Measurements from ENCODE around the gene SH3GL1. TPM values are rescaled to one million over a fixed set of nuclear protein-coding genes. Genes with fewer than 3 reads are reported as not detected.

SH3GL1 gene
- polyA plus RNA-seq, 1 experiment, result 89.4 TPM

- CTCF ChIA-PET, result interaction anchor here (1.0 kb wide), 1 partner anchor 10 kb away, joined by 3 read pairs; no protein-coding TSS in a partner anchor
- H3K36me3 ChIP-seq (ENCODE audit: control insufficient read depth, insufficient read depth, low read length), result peaks cover 7% of the 10 kb centered on the region
- POLR2A ChIA-PET, result no interaction called here
These were observed 36.8 kb upstream of the SH3GL1 start for GRCh38 chr19:4437103-4437502.

GRCh38 chr19:4436231-4436630, 35.9 kb upstream of the SH3GL1 start:
- no peak overlapping the region for H3K4me3 ChIP-seq (ENCODE audit: low read depth, low read length)
- ChIA-PET POLR2A (no interaction called here), CTCF (interaction anchor here (1.1 kb wide), 1 partner anchor 83 kb away, joined by 4 read pairs; no protein-coding TSS in a partner anchor)
- no peak for DNase-seq (ENCODE audit: low read depth)
- H3K27me3 ChIP-seq (ENCODE audit: control insufficient read depth, insufficient read depth, low read length), result no peaks in the 10 kb centered on the region
- H3K36me3 ChIP-seq (ENCODE audit: control insufficient read depth, insufficient read depth, low read length), result peaks cover 11% of the 10 kb centered on the region
- TF ChIP-seq, protein P1, sequence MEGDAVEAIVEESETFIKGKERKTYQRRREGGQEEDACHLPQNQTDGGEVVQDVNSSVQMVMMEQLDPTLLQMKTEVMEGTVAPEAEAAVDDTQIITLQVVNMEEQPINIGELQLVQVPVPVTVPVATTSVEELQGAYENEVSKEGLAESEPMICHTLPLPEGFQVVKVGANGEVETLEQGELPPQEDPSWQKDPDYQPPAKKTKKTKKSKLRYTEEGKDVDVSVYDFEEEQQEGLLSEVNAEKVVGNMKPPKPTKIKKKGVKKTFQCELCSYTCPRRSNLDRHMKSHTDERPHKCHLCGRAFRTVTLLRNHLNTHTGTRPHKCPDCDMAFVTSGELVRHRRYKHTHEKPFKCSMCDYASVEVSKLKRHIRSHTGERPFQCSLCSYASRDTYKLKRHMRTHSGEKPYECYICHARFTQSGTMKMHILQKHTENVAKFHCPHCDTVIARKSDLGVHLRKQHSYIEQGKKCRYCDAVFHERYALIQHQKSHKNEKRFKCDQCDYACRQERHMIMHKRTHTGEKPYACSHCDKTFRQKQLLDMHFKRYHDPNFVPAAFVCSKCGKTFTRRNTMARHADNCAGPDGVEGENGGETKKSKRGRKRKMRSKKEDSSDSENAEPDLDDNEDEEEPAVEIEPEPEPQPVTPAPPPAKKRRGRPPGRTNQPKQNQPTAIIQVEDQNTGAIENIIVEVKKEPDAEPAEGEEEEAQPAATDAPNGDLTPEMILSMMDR (IDR thresholded peaks at IDR 0.05; ENCODE audit: insufficient read depth, low read depth, low read length), result no peak

More at GRCh38 chr19:4437103-4437502, 36.8 kb upstream of the SH3GL1 start:
- no peak for DNase-seq (ENCODE audit: low read depth)
- TF ChIP-seq, protein P1 (IDR thresholded peaks at IDR 0.05; ENCODE audit: insufficient read depth, low read depth, low read length), result no peak
- no peak overlapping the region for H3K4me3 ChIP-seq (ENCODE audit: low read depth, low read length)
- no peaks in the 10 kb centered on the region for H3K27me3 ChIP-seq (ENCODE audit: control insufficient read depth, insufficient read depth, low read length)

DNA sequence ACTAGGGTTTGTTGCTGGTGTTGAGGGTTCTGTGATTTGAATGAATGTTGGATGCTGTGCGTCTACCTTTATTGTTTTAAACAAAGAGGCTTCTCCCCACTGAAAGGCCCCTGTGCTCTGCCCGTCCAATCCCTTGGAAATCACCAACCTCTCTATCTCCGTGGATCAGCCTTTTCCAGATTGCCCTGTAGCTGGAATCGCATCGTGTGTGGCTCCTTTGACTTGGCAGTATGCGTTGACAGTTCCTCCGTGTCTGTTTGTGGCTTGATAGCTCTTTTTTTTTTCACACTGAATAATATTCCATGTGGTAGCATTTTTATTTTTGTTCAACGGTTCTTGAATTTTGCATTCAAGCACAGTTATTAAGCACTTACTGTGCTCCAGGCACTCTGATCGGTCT, 34.0 kb upstream of the SH3GL1 start:
- CTCF ChIA-PET, result interaction anchor here (0.6 to 1.0 kb wide), 2 partner anchors 17 to 359 kb away, joined by 3 read pairs; no protein-coding TSS in a partner anchor
- POLR2A ChIA-PET, result no interaction called here

DNA sequence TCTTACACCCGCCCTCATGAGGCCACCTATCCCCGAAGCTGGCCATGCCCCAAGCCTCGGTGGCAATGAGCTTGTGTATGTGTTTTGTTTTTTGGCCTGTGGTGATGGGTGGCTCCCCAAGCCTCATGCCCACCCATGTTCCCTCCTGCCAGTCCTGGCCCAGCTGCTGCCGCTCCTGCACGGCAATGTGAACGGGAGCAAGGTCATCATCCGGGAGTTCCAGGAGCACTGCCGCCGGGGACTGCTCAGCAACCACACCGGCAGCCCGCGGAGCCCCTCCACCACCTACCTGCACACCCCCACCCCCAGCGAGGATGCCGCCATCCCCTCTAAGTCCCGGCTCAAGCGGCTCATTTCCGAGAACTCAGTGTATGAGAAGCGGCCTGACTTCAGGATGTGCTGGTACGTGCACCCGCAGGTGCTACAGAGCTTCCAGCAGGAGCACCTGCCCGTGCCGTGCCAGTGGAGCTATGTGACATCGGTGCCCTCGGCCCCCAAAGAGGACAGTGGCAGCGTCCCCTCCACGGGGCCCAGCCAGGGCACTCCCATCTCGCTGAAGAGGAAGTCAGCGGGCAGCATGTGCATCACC, 32.7 kb upstream of the SH3GL1 start:
- no peak for DNase-seq (ENCODE audit: low read depth)
- POLR2A ChIA-PET, result no interaction called here
- Histone ChIP-seq H3K27me3 (ENCODE audit: control insufficient read depth, insufficient read depth, low read length) (no peaks in the 10 kb centered on the region), H3K36me3 (ENCODE audit: control insufficient read depth, insufficient read depth, low read length) (peaks cover 13% of the 10 kb centered on the region), H3K4me3 (ENCODE audit: low read depth, low read length) (no peak overlapping the region)
- CTCF ChIA-PET, result interaction anchor here (1.0 kb wide), 1 partner anchor 13 kb away, joined by 3 read pairs; no protein-coding TSS in a partner anchor
- TF ChIP-seq, protein P1 (IDR thresholded peaks at IDR 0.05; ENCODE audit: insufficient read depth, low read depth, low read length), result no peak

More for the DNA sequence above, 34.0 kb upstream of the SH3GL1 start:
- H3K27me3 ChIP-seq (ENCODE audit: control insufficient read depth, insufficient read depth, low read length), result no peaks in the 10 kb centered on the region
- H3K4me3 ChIP-seq (ENCODE audit: low read depth, low read length), result no peak overlapping the region
- TF ChIP-seq, protein P1 (IDR thresholded peaks at IDR 0.05; ENCODE audit: insufficient read depth, low read depth, low read length), result no peak
- no peak for DNase-seq (ENCODE audit: low read depth)
- H3K36me3 ChIP-seq (ENCODE audit: control insufficient read depth, insufficient read depth, low read length), result peaks cover 13% of the 10 kb centered on the region

GRCh38 chr19:4431808-4432674, 31.7 kb upstream of the SH3GL1 start:
- H3K4me3 ChIP-seq (ENCODE audit: low read depth, low read length), result no peak overlapping the region
- TF ChIP-seq, protein P1 (IDR thresholded peaks at IDR 0.05; ENCODE audit: insufficient read depth, low read depth, low read length), result no peak
- H3K27me3 ChIP-seq (ENCODE audit: control insufficient read depth, insufficient read depth, low read length), result no peaks in the 10 kb centered on the region
- peaks cover 13% of the 10 kb centered on the region for H3K36me3 ChIP-seq (ENCODE audit: control insufficient read depth, insufficient read depth, low read length)
- ChIA-PET POLR2A (no interaction called here), CTCF (interaction anchor here (1.0 kb wide), 1 partner anchor 12 kb away, joined by 3 read pairs; no protein-coding TSS in a partner anchor)
- DNase-seq (ENCODE audit: low read depth), result no peak

All from BJ (cell line).